ENCODE results near the gene GAREM1. TPM values are rescaled to one million over a fixed set of nuclear protein-coding genes. Genes with fewer than 3 reads are reported as not detected.

GAREM1 gene
- total RNA-seq, 2 donors from 2014 or later = 12.0 to 15.4 TPM

DNA sequence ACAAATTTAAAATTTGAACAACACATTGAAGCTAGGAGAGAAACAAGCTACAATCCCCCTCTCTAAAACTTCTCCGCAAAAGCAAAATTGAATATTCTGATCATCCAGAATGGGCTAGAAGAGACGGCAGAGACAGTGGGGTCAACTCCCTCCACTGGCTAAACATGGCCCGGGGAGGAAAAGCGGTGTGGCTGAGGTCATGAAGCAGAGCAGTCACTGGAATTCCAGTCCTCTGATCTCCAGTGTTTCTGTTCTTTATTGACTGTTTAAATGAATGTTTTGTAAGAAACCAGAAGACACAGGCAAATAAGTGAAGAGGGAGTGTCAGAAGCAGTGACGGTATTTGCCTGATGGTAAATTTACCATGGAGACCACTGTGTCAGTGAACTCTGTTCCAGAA is 116.2 kb downstream of the GAREM1 start:
- no peaks in the 10 kb centered on the region for H3K9me3 ChIP-seq
- no peak overlapping the region for H3K4me3 ChIP-seq
- peaks cover 24 to 44% of the 10 kb centered on the region in 2 donors for H3K4me1 ChIP-seq (ENCODE audit: control insufficient read depth in 1 of 2, low read depth in 2 of 2)
- TF ChIP-seq, protein P1, sequence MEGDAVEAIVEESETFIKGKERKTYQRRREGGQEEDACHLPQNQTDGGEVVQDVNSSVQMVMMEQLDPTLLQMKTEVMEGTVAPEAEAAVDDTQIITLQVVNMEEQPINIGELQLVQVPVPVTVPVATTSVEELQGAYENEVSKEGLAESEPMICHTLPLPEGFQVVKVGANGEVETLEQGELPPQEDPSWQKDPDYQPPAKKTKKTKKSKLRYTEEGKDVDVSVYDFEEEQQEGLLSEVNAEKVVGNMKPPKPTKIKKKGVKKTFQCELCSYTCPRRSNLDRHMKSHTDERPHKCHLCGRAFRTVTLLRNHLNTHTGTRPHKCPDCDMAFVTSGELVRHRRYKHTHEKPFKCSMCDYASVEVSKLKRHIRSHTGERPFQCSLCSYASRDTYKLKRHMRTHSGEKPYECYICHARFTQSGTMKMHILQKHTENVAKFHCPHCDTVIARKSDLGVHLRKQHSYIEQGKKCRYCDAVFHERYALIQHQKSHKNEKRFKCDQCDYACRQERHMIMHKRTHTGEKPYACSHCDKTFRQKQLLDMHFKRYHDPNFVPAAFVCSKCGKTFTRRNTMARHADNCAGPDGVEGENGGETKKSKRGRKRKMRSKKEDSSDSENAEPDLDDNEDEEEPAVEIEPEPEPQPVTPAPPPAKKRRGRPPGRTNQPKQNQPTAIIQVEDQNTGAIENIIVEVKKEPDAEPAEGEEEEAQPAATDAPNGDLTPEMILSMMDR (IDR thresholded peaks at IDR 0.05) = no peak
- DNase-seq (ENCODE audit: low spot score) (no peak), ATAC-seq (ENCODE audit: insufficient number of reproducible peaks, low FRiP score, low read depth) (no peak)
- H3K36me3 ChIP-seq = no peaks in the 10 kb centered on the region
- peak overlapping the region in 1 of 2 donors; percentile 23 for H3K27ac ChIP-seq
- no peaks in the 10 kb centered on the region for H3K27me3 ChIP-seq (replicated peaks; ENCODE audit: insufficient read depth)

DNA sequence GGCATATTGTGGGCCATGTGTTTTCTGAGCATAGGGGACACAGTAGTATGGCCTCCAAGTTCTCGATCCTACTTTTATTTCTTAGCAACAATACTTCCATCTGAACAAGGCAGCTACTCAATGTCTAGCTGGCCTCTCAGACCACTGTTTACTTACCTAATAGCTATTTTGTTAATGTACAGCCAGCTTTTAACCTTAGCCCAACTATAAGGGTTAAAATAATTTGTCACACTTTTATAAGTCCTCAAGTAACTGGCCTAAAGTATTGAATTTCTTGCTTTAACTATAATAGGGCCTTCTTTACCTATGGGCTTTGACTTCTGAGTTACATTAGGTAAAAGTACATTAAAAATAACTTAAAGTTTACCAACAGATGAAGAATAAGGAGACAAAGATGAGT is 117.4 kb downstream of the GAREM1 start:
- H3K36me3 ChIP-seq = no peaks in the 10 kb centered on the region
- H3K4me1 ChIP-seq (ENCODE audit: control insufficient read depth in 1 of 2, low read depth in 2 of 2) = peaks cover 32 to 55% of the 10 kb centered on the region in 2 donors
- H3K9me3 ChIP-seq = no peaks in the 10 kb centered on the region
- DNase-seq (ENCODE audit: low spot score) (no peak), ATAC-seq (ENCODE audit: insufficient number of reproducible peaks, low FRiP score, low read depth) (no peak)
- TF ChIP-seq, protein P1 (IDR thresholded peaks at IDR 0.05) = no peak
- no peaks in the 10 kb centered on the region for H3K27me3 ChIP-seq (replicated peaks; ENCODE audit: insufficient read depth)
- peak overlapping the region in 1 of 2 donors; percentile 87 for H3K27ac ChIP-seq
- H3K4me3 ChIP-seq = no peak overlapping the region

DNA sequence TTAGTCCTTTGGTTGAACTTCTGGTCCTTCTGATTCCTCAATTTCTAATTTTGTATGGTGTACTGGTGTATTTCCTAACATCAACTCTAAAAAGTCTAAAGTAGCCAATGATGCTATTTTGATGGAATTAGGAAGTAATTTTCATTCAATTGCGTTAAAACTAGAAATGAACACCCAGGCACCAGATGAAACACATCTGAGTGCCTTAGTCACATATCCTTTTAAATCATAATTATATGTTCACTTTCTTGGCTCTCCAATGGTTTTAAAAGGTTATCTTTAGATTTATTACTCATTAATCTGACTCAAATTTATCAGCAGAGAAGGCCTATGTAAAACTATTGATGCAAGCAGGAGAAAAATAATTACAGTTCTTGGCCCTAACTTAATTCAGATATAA is 119.7 kb downstream of the GAREM1 start:
- Histone ChIP-seq H3K4me3 (no peak overlapping the region), H3K27ac (peak overlapping the region; percentile 85 to 87), H3K27me3 (replicated peaks; ENCODE audit: insufficient read depth) (no peaks in the 10 kb centered on the region), H3K9me3 (no peaks in the 10 kb centered on the region), H3K36me3 (no peaks in the 10 kb centered on the region), H3K4me1 (ENCODE audit: control insufficient read depth in 1 of 2, low read depth in 2 of 2) (peaks cover 37 to 68% of the 10 kb centered on the region in 2 donors)
- ATAC-seq (ENCODE audit: insufficient number of reproducible peaks, low FRiP score, low read depth) = peak; percentile 89
- TF ChIP-seq, protein P1 (IDR thresholded peaks at IDR 0.05) = no peak
- no peak for DNase-seq (ENCODE audit: low spot score)

DNA sequence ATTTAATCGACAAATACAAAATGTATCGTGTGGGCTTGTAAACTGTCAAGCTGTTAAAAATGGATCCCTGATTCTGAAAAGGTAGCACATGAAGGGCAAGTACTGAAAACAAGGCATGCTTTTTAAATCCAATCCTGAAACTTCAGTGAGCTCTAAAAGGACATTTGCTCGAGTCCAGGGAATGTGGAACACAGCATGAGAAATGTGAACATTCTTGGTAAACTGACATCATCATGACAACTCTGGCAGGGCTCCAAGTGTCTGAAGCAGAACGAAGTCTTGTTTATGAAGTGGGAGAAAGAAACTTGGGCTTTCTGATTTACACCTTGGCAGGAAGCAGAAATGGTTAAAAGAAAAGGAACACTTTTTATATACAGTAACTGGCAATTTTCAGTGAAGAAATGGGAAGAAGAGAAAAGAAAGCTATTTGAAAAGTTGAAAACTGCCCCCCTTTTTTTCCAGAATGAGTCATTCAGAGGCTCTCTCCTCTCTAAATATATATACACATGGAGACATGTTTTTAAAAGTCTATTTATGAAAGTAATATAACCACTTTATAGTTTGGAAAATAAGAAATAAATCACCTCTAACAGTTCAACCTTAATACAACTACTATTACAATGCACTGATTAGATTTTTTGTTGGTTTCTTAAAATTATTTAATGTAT is 120.8 kb downstream of the GAREM1 start:
- Histone ChIP-seq H3K4me3 (peak overlapping the region; percentile 62), H3K36me3 (no peaks in the 10 kb centered on the region), H3K27me3 (replicated peaks; ENCODE audit: insufficient read depth) (no peaks in the 10 kb centered on the region), H3K9me3 (no peaks in the 10 kb centered on the region), H3K27ac (peak overlapping the region; percentile 85 to 87), H3K4me1 (ENCODE audit: control insufficient read depth in 1 of 2, low read depth in 2 of 2) (peaks cover 32 to 59% of the 10 kb centered on the region in 2 donors)
- ATAC-seq (ENCODE audit: insufficient number of reproducible peaks, low FRiP score, low read depth) (peak; percentile 59), DNase-seq (ENCODE audit: low spot score) (peak; percentile 70)
- TF ChIP-seq, protein P1 (IDR thresholded peaks at IDR 0.05) = no peak

DNA sequence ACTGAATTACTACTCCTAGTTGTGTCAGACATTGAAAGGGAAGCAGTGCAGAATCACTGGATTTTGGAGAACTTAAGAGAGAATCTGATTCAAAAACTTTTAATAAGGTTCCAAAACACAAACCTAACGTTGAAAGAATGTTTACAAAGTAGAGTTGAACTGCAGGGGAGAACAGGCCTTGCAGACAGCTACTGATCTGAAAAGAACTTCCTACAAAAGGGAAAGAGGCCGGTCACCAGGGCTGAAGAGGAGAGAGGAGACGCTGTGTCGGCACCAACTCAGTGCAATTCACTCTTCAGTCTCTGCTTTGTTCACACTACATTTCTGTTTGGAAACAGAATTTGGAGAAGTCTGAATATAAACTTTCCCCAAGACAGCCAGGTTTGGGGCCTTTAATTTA is 124.0 kb downstream of the GAREM1 start:
- Histone ChIP-seq H3K27me3 (replicated peaks; ENCODE audit: insufficient read depth) (no peaks in the 10 kb centered on the region), H3K4me3 (peak overlapping the region; percentile 47), H3K9me3 (no peaks in the 10 kb centered on the region), H3K4me1 (ENCODE audit: control insufficient read depth in 1 of 2, low read depth in 2 of 2) (peaks cover 31 to 48% of the 10 kb centered on the region in 2 donors), H3K27ac (peak overlapping the region; percentile 78 to 85), H3K36me3 (no peaks in the 10 kb centered on the region)
- ATAC-seq (ENCODE audit: insufficient number of reproducible peaks, low FRiP score, low read depth) (no peak), DNase-seq (ENCODE audit: low spot score) (no peak)
- TF ChIP-seq, protein P1 (IDR thresholded peaks at IDR 0.05) = no peak
